WI38 (cell line): ENCODE data around the gene IGFBP2.

ENCODE experiments used
- H3K4me3 ChIP-seq: 2 replicates; pipeline ENCODE4 v1.5.1; 2011; ENCODE audit warnings: low read depth, mild to moderate bottlenecking, control low read depth, low read length
- TF ChIP-seq, protein P1 (sequence below): IDR thresholded peaks from 2 replicates; pipeline ENCODE4 v1.5.1; 2012; ENCODE audit warnings: low read depth, mild to moderate bottlenecking, control low read depth, low read length

IGFBP2 gene

DNA sequence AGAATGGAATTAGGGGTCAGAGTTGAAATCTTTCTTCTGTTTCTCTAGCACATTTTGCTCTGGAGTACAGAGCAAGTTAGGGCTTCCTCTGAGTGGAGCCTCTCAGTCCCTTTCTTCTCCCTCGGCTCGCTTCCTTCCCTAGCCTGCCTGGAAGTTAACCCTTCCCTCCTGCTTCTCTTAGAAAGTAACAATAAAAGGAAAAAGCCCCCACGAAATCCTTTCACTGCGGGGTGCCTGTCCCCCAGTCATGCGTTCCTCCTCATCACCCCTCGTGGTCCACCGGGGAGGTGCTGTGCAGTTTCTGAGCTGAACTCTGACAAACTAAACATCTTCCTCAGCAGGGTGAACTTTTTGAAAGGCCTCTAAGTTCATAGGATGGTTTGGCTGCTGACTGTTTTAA, 2.0 kb downstream of the IGFBP2 start:
- no peak overlapping the region for H3K4me3 ChIP-seq
- TF ChIP-seq, protein P1, sequence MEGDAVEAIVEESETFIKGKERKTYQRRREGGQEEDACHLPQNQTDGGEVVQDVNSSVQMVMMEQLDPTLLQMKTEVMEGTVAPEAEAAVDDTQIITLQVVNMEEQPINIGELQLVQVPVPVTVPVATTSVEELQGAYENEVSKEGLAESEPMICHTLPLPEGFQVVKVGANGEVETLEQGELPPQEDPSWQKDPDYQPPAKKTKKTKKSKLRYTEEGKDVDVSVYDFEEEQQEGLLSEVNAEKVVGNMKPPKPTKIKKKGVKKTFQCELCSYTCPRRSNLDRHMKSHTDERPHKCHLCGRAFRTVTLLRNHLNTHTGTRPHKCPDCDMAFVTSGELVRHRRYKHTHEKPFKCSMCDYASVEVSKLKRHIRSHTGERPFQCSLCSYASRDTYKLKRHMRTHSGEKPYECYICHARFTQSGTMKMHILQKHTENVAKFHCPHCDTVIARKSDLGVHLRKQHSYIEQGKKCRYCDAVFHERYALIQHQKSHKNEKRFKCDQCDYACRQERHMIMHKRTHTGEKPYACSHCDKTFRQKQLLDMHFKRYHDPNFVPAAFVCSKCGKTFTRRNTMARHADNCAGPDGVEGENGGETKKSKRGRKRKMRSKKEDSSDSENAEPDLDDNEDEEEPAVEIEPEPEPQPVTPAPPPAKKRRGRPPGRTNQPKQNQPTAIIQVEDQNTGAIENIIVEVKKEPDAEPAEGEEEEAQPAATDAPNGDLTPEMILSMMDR = no peak

GRCh38 chr2:216635701-216636550, 2.7 kb downstream of the IGFBP2 start:
- no peak overlapping the region for H3K4me3 ChIP-seq
- TF ChIP-seq, protein P1 = no peak

GRCh38 chr2:216636551-216637450, 3.6 kb downstream of the IGFBP2 start:
- no peak overlapping the region for H3K4me3 ChIP-seq
- TF ChIP-seq, protein P1 = no peak

DNA sequence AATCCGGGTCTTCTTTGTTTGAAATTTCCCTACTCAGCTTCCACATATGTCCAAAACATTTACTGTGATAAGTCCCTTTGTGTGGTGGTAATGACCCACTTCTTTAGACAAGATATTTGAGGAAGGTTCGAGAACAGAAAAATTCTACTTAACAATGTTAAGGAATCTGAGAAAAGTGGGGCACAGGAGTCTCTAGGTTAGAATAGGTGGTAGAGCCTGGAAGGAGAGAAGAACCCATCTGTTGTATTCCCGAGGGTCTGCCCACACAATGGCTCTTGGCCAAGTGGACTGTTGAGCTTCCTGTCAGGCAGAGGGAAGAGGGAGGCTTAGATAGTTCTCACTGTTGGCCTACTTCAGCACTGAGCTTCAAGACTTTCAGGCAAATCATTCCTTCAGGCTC, 4.3 kb downstream of the IGFBP2 start:
- TF ChIP-seq, protein P1 = no peak
- no peak overlapping the region for H3K4me3 ChIP-seq

GRCh38 chr2:216643986-216644659, 10.9 kb downstream of the IGFBP2 start:
- TF ChIP-seq, protein P1 = no peak
- H3K4me3 ChIP-seq = no peak overlapping the region

- TF ChIP-seq, protein P1 = no peak
- H3K4me3 ChIP-seq = no peak overlapping the region
Measured at GRCh38 chr2:216644842-216645635, 11.8 kb downstream of the IGFBP2 start.
